Astrocyte (in vitro differentiated cells and primary cell): ENCODE measurements around the gene VCL. TPM values are rescaled to one million over a fixed set of nuclear protein-coding genes. Genes with fewer than 3 reads are reported as not detected.
A peak's percentile ranks its signal among the peaks of the same experiment; 100 is the strongest.

Experiments
- DNase-seq: peaks from one replicate; pipeline ENCODE4 v3.0.0-alpha.2; 2010; ENCODE audit warnings: low read depth
- FAIRE-seq: peaks from 2 replicates; lab custom pipeline; 2011; peaks lifted over from hg19 to GRCh38; lab: Jason Lieb, UNC
- H2AFZ ChIP-seq: 2 replicates; pipeline ENCODE4 v1.6.0; 2012; ENCODE audit warnings: low read depth, low read length, inconsistent platforms
- H3K27ac ChIP-seq: 2 replicates; pipeline ENCODE4 v1.5.1; 2011; ENCODE audit warnings: low read depth, low read length, inconsistent platforms
- H3K27me3 ChIP-seq: 2 replicates; pipeline ENCODE4 v1.6.0; 2011; ENCODE audit warnings: low read length, inconsistent platforms; ENCODE audit not compliant: insufficient read depth
- H3K36me3 ChIP-seq: 2 replicates; pipeline ENCODE4 v1.5.1; 2011; ENCODE audit warnings: low read length, inconsistent platforms; ENCODE audit not compliant: insufficient read depth
- H3K4me1 ChIP-seq: 2 replicates; pipeline ENCODE4 v1.5.1; 2011; ENCODE audit warnings: low read length, inconsistent platforms; ENCODE audit not compliant: insufficient read depth
- H3K4me2 ChIP-seq: 2 replicates; pipeline ENCODE4 v1.6.0; 2012; ENCODE audit warnings: low read length, inconsistent platforms
- H3K4me3 ChIP-seq: 2 replicates; pipeline ENCODE4 v1.5.1; 2011; ENCODE audit warnings: low read depth, mild to moderate bottlenecking, low read length, inconsistent platforms; ENCODE audit not compliant: insufficient read depth
- H3K79me2 ChIP-seq: 2 replicates; pipeline ENCODE4 v1.6.0; 2012; ENCODE audit warnings: mild to moderate bottlenecking, low read length, inconsistent platforms; ENCODE audit not compliant: insufficient read depth
- H3K9ac ChIP-seq: 2 replicates; pipeline ENCODE4 v1.6.0; 2012; ENCODE audit warnings: mild to moderate bottlenecking, low read length, inconsistent platforms
- H3K9me3 ChIP-seq: 2 replicates; pipeline ENCODE4 v1.5.1; 2012; ENCODE audit warnings: low read depth, mild to moderate bottlenecking, low read length, inconsistent platforms; ENCODE audit not compliant: insufficient read depth
- H4K20me1 ChIP-seq: 2 replicates; pipeline ENCODE4 v1.6.0; 2012; ENCODE audit warnings: low read length, inconsistent platforms; ENCODE audit not compliant: insufficient read depth
- H3K27ac Mint-ChIP-seq: one replicate; pipeline ENCODE4 v1.8.0; 2021; ENCODE audit warnings: mild to moderate bottlenecking, mixed read lengths; ENCODE audit not compliant: unreplicated experiment
- H3K27me3 Mint-ChIP-seq: one replicate; pipeline ENCODE4 v1.8.0; 2021; ENCODE audit warnings: low read depth, mixed read lengths; ENCODE audit not compliant: unreplicated experiment
- H3K36me3 Mint-ChIP-seq: one replicate; pipeline ENCODE4 v1.8.0; 2021; ENCODE audit warnings: low read depth, mixed read lengths; ENCODE audit not compliant: unreplicated experiment
- H3K4me1 Mint-ChIP-seq: one replicate; pipeline ENCODE4 v1.8.0; 2021; ENCODE audit warnings: low read depth, mixed read lengths; ENCODE audit not compliant: unreplicated experiment
- H3K4me3 Mint-ChIP-seq: one replicate; pipeline ENCODE4 v1.8.0; 2021; ENCODE audit warnings: mild to moderate bottlenecking, moderate library complexity, mixed read lengths; ENCODE audit not compliant: unreplicated experiment
- H3K9me3 Mint-ChIP-seq: one replicate; pipeline ENCODE4 v1.8.0; 2021; ENCODE audit warnings: mild to moderate bottlenecking, mixed read lengths; ENCODE audit not compliant: unreplicated experiment
- EZH2 ChIP-seq: IDR thresholded peaks from 2 replicates; pipeline ENCODE4 v1.6.1; 2012; ENCODE audit warnings: mild to moderate bottlenecking, low read length, inconsistent platforms; ENCODE audit not compliant: insufficient read depth
- total RNA-seq: library from RNA; stranded (reverse); gene quantifications from 2 replicates; pipeline ENCODE4 v1.2.1, GENCODE V29; 2021
- TF ChIP-seq, protein P1 (sequence below): IDR thresholded peaks from 2 replicates; pipeline ENCODE4 v1.5.1; 2011; ENCODE audit warnings: low read depth, mild to moderate bottlenecking, inconsistent platforms, low read length, moderate library complexity; ENCODE audit not compliant: insufficient read depth

The VCL gene
- total RNA-seq, 1 donor from 2014 or later = 474 TPM

DNA sequence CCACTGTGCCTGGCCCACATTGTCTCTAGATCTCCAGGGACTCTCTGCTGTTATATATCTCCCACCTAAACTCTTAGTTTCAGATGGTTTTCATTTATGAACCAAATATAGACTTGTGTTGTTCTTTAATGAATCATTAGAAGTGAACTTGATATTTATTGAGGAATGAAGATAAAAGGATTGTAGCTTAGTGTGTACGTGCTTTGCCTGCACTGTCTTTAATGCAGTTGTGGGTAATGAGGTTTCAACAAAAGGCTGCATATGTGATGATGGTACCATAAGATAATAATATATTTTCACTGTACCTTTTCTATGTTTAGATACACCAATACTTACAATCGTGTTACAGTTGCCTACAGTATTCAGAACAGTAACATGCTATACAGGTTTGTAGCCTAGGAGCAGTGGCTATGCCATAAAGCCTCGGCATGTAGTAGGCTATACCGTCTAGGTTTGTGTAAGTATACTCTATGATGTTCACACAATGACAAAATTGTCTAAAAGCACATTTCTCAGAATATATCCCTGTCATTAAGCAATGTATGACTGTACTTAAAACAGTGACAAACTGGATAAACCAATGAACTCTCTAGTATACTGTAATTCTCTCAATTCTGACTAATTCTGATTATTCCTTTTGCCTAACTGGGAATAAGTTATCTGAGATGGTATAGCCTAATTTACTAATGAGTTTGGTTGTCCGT, 25.2 kb downstream of the VCL start:
- H3K36me3 Mint-ChIP-seq = peaks cover 10% of the 10 kb centered on the region
- no peaks in the 10 kb centered on the region for H3K27me3 Mint-ChIP-seq
- Histone ChIP-seq H3K36me3 (peaks cover 26% of the 10 kb centered on the region), H3K79me2 (peaks cover 99% of the 10 kb centered on the region), H3K4me2 (peak overlapping the region; percentile 24), H3K9ac (no peak overlapping the region), H3K4me3 (no peak overlapping the region), H3K27me3 (no peaks in the 10 kb centered on the region), H3K9me3 (no peaks in the 10 kb centered on the region), H2AFZ (no peak overlapping the region), H3K4me1 (peaks cover 41% of the 10 kb centered on the region), H3K27ac (no peak overlapping the region), H4K20me1 (peaks cover 99% of the 10 kb centered on the region)
- FAIRE-seq = no peak
- TF ChIP-seq, protein P1, sequence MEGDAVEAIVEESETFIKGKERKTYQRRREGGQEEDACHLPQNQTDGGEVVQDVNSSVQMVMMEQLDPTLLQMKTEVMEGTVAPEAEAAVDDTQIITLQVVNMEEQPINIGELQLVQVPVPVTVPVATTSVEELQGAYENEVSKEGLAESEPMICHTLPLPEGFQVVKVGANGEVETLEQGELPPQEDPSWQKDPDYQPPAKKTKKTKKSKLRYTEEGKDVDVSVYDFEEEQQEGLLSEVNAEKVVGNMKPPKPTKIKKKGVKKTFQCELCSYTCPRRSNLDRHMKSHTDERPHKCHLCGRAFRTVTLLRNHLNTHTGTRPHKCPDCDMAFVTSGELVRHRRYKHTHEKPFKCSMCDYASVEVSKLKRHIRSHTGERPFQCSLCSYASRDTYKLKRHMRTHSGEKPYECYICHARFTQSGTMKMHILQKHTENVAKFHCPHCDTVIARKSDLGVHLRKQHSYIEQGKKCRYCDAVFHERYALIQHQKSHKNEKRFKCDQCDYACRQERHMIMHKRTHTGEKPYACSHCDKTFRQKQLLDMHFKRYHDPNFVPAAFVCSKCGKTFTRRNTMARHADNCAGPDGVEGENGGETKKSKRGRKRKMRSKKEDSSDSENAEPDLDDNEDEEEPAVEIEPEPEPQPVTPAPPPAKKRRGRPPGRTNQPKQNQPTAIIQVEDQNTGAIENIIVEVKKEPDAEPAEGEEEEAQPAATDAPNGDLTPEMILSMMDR = no peak
- no peak for TF ChIP-seq EZH2
- no peak overlapping the region for H3K27ac Mint-ChIP-seq
- H3K4me3 Mint-ChIP-seq = no peak overlapping the region
- H3K9me3 Mint-ChIP-seq = no peaks in the 10 kb centered on the region
- H3K4me1 Mint-ChIP-seq = peaks cover 52% of the 10 kb centered on the region
- DNase-seq = no peak

GRCh38 chr10:74024600-74024999, 26.7 kb downstream of the VCL start:
- Mint-ChIP-seq H3K4me3 (no peak overlapping the region), H3K27ac (no peak overlapping the region), H3K36me3 (peaks cover 5% of the 10 kb centered on the region), H3K9me3 (no peaks in the 10 kb centered on the region), H3K4me1 (peaks cover 47% of the 10 kb centered on the region), H3K27me3 (no peaks in the 10 kb centered on the region)
- FAIRE-seq (no peak), DNase-seq (no peak)
- Histone ChIP-seq H3K27ac (no peak overlapping the region), H3K79me2 (peaks cover 98% of the 10 kb centered on the region), H3K9me3 (no peaks in the 10 kb centered on the region), H3K4me1 (peaks cover 45% of the 10 kb centered on the region), H4K20me1 (peaks cover 96% of the 10 kb centered on the region), H3K36me3 (peaks cover 18% of the 10 kb centered on the region), H3K4me3 (no peak overlapping the region), H3K27me3 (no peaks in the 10 kb centered on the region), H3K4me2 (no peak overlapping the region), H2AFZ (no peak overlapping the region), H3K9ac (no peak overlapping the region)
- TF ChIP-seq EZH2 = no peak
- TF ChIP-seq, protein P1 = no peak

DNA sequence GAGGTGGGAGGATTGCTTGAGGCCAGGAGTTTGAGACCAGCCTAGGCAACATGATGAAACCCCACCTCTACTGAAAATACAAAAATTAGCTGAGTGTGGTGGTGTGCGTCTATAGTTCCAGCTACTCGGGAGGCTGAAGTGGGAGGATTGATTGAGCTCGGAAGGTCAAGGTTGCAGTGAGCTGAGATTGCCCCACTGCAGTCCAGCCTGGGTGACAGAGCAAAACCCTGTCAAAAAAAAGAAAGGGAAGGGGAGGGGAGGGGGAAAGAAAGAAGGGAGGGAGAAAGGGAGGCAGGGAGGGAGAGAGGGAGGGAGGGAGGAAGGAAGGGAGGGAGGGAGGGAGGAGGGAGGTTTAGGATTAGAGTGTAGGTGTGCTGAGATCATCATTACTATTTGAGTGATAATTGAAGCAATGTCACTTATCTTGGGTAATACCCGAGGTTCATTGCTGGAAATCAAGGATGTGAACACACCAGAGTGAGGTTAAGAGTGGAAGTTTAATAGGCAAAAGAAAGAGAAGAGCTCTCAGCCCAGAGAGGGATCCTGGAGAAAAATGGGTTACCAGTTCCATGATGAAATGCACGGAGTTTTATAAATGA, 27.6 kb downstream of the VCL start:
- H3K36me3 Mint-ChIP-seq = peaks cover 5% of the 10 kb centered on the region
- no peaks in the 10 kb centered on the region for H3K27me3 ChIP-seq
- H4K20me1 ChIP-seq = peaks cover 96% of the 10 kb centered on the region
- H3K4me3 ChIP-seq = no peak overlapping the region
- H3K9ac ChIP-seq = no peak overlapping the region
- FAIRE-seq (no peak), DNase-seq (no peak)
- H3K4me1 ChIP-seq = peaks cover 52% of the 10 kb centered on the region
- H3K9me3 ChIP-seq = no peaks in the 10 kb centered on the region
- peaks cover 23% of the 10 kb centered on the region for H3K36me3 ChIP-seq
- H3K9me3 Mint-ChIP-seq = no peaks in the 10 kb centered on the region
- H3K27ac ChIP-seq = no peak overlapping the region
- H3K79me2 ChIP-seq = peaks cover 98% of the 10 kb centered on the region
- TF ChIP-seq EZH2 = no peak
- TF ChIP-seq, protein P1 = no peak
- no peak overlapping the region for H3K4me2 ChIP-seq
- H2AFZ ChIP-seq = no peak overlapping the region
- H3K27ac Mint-ChIP-seq = peak overlapping the region; percentile 53
- peaks cover 56% of the 10 kb centered on the region for H3K4me1 Mint-ChIP-seq
- no peak overlapping the region for H3K4me3 Mint-ChIP-seq
- H3K27me3 Mint-ChIP-seq = no peaks in the 10 kb centered on the region
